ENCODE data around the gene TEC.
"Not testable (repeated sequence)": the region's sequence is repeated elsewhere in the genome, so short reads cannot be mapped to it uniquely, and the experiment has no call there.

TEC gene

GRCh38 chr4:48224606-48225005 lies 45.0 kb downstream of the TEC start:
- no peak for DNase-seq (ENCODE audit: extremely low read depth, low read depth)
- no peak for TF ChIP-seq CTCF (IDR thresholded peaks at IDR 0.05; ENCODE audit: low read depth, low read length)

- no peak for TF ChIP-seq CTCF (IDR thresholded peaks at IDR 0.05; ENCODE audit: low read depth, low read length)
- no peak for DNase-seq (ENCODE audit: extremely low read depth, low read depth)
Measured at GRCh38 chr4:48223633-48224295, 45.9 kb downstream of the TEC start.

DNA sequence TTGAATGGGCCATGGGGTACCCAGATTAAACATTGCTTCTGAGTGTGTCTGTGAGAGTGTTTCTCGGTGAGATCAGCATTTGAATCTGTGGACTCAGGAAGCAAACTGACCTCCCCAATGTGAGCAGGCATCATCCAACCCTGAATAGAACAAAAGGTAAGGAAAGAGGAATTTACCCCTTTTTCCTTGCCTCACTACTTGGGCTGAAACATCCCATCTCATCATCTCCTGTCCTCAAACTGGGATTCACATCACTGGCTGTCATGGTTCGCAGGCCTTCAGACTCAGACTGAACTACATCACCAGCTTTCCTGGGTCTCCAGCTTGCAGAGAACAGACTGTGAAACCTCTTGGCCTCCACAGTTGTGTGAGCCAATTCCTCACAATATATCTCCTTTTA lies 47.1 kb downstream of the TEC start:
- no peak for DNase-seq (ENCODE audit: extremely low read depth, low read depth)
- TF ChIP-seq CTCF (IDR thresholded peaks at IDR 0.05; ENCODE audit: low read depth, low read length): no peak

DNA sequence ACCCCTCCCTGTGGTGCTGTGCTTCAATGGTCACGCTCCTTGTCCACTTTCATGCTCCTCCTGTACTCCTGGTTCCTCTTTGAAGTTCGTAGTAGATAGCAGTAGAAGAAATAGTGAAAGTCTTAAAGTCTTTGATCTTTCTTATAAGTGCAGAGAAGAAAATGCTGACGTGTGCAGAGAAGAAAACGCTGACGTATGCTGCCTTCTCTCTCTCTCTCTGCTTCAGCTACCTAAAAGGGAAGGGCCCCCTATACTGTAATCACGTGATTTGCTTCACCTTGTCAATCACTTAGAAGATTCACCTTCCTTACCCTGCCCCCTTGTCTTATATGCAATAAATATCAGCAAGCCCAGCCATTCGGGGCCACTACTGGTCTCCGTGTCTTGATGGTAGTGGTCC lies 50.2 kb downstream of the TEC start:
- not testable (repeated sequence) for DNase-seq (ENCODE audit: extremely low read depth, low read depth)

DNA sequence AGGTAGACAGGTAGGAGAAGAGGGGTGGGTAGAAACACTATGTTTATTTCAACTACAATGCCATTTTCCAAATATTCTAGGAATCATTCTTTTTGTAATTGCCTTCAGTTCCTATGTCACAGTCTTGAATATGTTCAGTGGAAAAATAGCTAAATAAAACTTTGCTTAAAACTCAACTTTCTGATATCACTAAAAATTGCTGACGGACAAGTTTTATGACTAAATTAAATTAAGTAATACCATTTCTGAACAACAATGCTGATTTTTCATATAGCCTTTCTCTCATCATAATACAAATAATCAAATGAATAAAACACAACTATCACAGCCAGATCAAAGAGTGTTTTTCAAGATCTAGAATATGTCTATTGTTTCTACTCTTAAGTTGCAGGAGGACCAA lies 53.1 kb downstream of the TEC start:
- no peak for DNase-seq (ENCODE audit: extremely low read depth, low read depth)
- TF ChIP-seq CTCF (IDR thresholded peaks at IDR 0.05; ENCODE audit: low read depth, low read length): no peak

GRCh38 chr4:48215977-48216376 lies 53.7 kb downstream of the TEC start:
- DNase-seq (ENCODE audit: extremely low read depth, low read depth): no peak
- TF ChIP-seq CTCF (IDR thresholded peaks at IDR 0.05; ENCODE audit: low read depth, low read length): no peak

DNA sequence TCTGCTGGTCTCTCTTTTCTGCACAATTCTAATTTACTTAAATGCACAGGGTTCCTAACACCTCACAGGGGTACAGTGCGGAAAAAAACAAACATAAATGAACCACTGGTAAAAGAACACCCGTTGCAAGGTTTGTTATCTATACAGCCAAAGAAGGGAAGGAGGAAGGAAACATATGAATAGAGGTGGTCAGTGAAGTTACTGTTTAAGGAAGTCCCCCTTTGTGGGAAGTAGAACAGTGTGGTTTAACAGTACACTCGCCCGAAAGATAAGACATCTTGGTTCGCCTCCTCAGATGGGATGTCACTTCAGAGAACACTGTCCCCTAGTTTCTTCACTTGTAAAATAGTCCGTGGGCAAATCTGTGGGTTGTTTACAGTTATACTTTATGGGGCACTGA lies 57.5 kb downstream of the TEC start:
- no peak for DNase-seq (ENCODE audit: extremely low read depth, low read depth)
- TF ChIP-seq CTCF (IDR thresholded peaks at IDR 0.05; ENCODE audit: low read depth, low read length): no peak

- TF ChIP-seq CTCF (IDR thresholded peaks at IDR 0.05; ENCODE audit: low read depth, low read length): no peak
- no peak for DNase-seq (ENCODE audit: extremely low read depth, low read depth)
Measured at GRCh38 chr4:48210966-48211328, 58.7 kb downstream of the TEC start.

Data from AG09319 (cell line).